Lower leg skin (tissue), 4 donors: ENCODE data around the gene TOGARAM2. TPM values are rescaled to one million over a fixed set of nuclear protein-coding genes. Genes with fewer than 3 reads are reported as not detected.

ENCODE experiments used
- DNase-seq, 2 donors: peaks; one replicate each; pipeline ENCODE4 v3.0.0-alpha.2; 2019; ENCODE audit warnings: low spot score in 2 of 2
- H3K4me3 ChIP-seq: fragments of 200-600 bp; sonication (generic); 2 replicates; pipeline ENCODE4 v1.5.1; 2017; ENCODE audit warnings: mild to moderate bottlenecking, low read depth; ENCODE audit not compliant: poor library complexity, severe bottlenecking
- POLR2A ChIP-seq, 2 donors: fragments of 450-650 bp; IDR thresholded peaks; one replicate each; pipeline ENCODE4 v1.6.1; 2016 to 2017; ENCODE audit warnings: antibody characterized with exemption in 2 of 2, mild to moderate bottlenecking in 1 of 2, moderate library complexity in 1 of 2
- WGBS, 2 donors: methylation state at CpG; one replicate each; pipeline ENCODE4 v1.1.5; 2018; 5-methylcytosine and 5-hydroxymethylcytosine counted together
- intact Hi-C: fragments of 100-400 bp; cut with DNase I; formaldehyde crosslinking; loops from one replicate; pipeline ENCODE4 v1.15.0; 2023; ENCODE audit warnings: low total_unique reads
- total RNA-seq, 4 donors: library from RNA; depleted of rRNA; stranded (reverse); fragments of >200 nt; gene quantifications; one replicate each; pipeline ENCODE4 v1.1.0, GENCODE V29; 2016
- TF ChIP-seq, protein P1 (sequence below), 3 donors: fragments of 450-650 bp; IDR thresholded peaks; one replicate each; pipeline ENCODE4 v1.5.1; 2016; ENCODE audit warnings: antibody characterized with exemption in 3 of 3, mild to moderate bottlenecking in 3 of 3, moderate library complexity in 2 of 3

TOGARAM2 gene
- total RNA-seq, 4 donors from 2014 or later: 0.17 to 5.1 (median 1.7) TPM

GRCh38 chr2:29055601-29056000, 74.5 kb downstream of the TOGARAM2 start:
- intact Hi-C loops: no loop called here
- DNase-seq: no peak
- no peak overlapping the region for H3K4me3 ChIP-seq
- no peak for TF ChIP-seq POLR2A (IDR thresholded peaks at IDR 0.05)
- TF ChIP-seq, protein P1, sequence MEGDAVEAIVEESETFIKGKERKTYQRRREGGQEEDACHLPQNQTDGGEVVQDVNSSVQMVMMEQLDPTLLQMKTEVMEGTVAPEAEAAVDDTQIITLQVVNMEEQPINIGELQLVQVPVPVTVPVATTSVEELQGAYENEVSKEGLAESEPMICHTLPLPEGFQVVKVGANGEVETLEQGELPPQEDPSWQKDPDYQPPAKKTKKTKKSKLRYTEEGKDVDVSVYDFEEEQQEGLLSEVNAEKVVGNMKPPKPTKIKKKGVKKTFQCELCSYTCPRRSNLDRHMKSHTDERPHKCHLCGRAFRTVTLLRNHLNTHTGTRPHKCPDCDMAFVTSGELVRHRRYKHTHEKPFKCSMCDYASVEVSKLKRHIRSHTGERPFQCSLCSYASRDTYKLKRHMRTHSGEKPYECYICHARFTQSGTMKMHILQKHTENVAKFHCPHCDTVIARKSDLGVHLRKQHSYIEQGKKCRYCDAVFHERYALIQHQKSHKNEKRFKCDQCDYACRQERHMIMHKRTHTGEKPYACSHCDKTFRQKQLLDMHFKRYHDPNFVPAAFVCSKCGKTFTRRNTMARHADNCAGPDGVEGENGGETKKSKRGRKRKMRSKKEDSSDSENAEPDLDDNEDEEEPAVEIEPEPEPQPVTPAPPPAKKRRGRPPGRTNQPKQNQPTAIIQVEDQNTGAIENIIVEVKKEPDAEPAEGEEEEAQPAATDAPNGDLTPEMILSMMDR (IDR thresholded peaks at IDR 0.05): no peak
- 93 to 95% methylated on average over 1 of the region's 1 CpG for WGBS, 2 donors

- WGBS, 2 donors: 93 to 96% methylated on average over 5 of the region's 5 CpGs
- TF ChIP-seq POLR2A (IDR thresholded peaks at IDR 0.05): no peak
- TF ChIP-seq, protein P1 (IDR thresholded peaks at IDR 0.05): no peak
- intact Hi-C loops: no loop called here
- no peak for DNase-seq
- no peak overlapping the region for H3K4me3 ChIP-seq
Observed at GRCh38 chr2:29056452-29056851, 75.4 kb downstream of the TOGARAM2 start.

DNA sequence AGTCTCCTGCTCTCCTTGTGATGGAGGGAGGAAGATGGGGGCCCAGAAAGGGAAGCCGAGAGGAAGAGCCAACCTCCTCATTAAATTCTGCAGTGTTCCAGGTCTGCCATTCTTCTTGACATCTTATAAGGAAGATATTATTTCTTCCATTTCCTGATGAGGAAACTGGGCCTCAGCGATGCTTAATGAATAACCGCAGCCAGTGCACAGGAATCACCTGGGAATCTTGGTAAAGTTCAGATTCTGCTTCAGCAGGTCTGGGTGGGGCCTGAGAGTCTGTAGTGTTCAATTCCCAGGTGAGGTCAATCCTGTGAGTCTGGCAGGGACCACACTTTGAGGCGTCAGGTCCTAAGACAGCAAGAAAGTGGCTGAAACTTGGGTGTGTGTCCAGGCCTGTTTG, 75.9 kb downstream of the TOGARAM2 start:
- no peak overlapping the region for H3K4me3 ChIP-seq
- no peak for DNase-seq
- intact Hi-C loops: no loop called here
- 88 to 92% methylated on average over 4 of the region's 4 CpGs for WGBS, 2 donors
- TF ChIP-seq, protein P1 (IDR thresholded peaks at IDR 0.05): no peak
- TF ChIP-seq POLR2A (IDR thresholded peaks at IDR 0.05): no peak

DNA sequence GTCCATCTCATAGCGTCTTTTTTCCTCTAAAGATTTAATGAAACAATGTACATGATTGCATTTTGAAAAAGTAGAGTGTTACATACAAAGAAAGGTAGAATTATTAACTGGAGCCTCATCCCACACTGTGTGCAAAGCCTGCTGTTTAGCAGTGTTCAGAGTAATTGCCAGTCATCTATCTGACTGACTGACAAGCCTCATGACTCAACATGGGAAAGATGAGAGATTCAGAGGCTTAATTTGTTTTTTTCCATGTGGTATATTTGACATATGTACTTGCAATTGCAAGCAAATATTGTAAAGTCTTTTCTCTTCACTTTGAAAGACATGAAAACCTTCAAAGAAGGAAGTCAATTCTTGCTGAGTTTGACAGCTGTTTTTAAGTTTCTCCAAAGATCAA, 78.5 kb downstream of the TOGARAM2 start:
- H3K4me3 ChIP-seq: no peak overlapping the region
- WGBS, 2 donors: 82 to 90% methylated on average over 1 of the region's 1 CpG
- no peak for TF ChIP-seq POLR2A (IDR thresholded peaks at IDR 0.05)
- TF ChIP-seq, protein P1 (IDR thresholded peaks at IDR 0.05): no peak
- intact Hi-C loops: loop anchor here (10.0 kb wide), 1 partner anchor 55 kb away; the partner anchor contains the start of gene CLIP4
- no peak for DNase-seq

DNA sequence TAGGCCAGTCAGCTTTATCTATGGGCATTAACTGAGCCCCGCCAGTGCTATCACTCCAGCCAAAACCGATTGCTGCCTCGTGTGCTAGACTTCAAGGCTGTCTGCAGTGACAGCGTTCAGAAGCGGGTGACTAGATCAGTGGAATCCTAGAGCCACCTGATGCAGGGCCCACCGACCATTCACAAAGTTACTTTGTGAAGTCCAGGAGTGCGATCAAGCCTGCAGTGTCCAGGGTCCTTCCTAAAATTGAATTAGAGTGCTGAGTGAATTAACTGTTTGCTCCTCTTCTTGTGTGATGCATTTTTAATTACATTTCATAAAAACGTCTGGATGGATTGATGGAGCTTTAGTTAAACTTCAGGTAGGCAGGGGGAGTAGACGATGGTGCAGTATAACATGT, 79.3 kb downstream of the TOGARAM2 start:
- peak in 1 of 2 donors; percentile 37 for DNase-seq
- intact Hi-C loops: loop anchor here (10.0 kb wide), 1 partner anchor 54 kb away; the partner anchor contains the start of gene CLIP4
- TF ChIP-seq POLR2A (IDR thresholded peaks at IDR 0.05): no peak
- TF ChIP-seq, protein P1 (IDR thresholded peaks at IDR 0.05): no peak
- WGBS, 2 donors: 81 to 86% methylated on average over 9 of the region's 9 CpGs
- no peak overlapping the region for H3K4me3 ChIP-seq

- intact Hi-C loops: loop anchor here (10.0 kb wide), 1 partner anchor 54 kb away; the partner anchor contains the start of gene CLIP4
- H3K4me3 ChIP-seq: no peak overlapping the region
- DNase-seq: peak in 1 of 2 donors; percentile 28
- TF ChIP-seq, protein P1 (IDR thresholded peaks at IDR 0.05): no peak
- 74 to 91% methylated on average over 6 of the region's 6 CpGs for WGBS, 2 donors
Observed at GRCh38 chr2:29061176-29061575, 80.1 kb downstream of the TOGARAM2 start.
